GM19328 (cell line): Measurements from ENCODE around the gene ZKSCAN8.

Experiments
- ATAC-seq: cut with Tn5 transposase; IDR thresholded peaks from one replicate; pipeline ENCODE4 v1.9.1; 2021; ENCODE audit warnings: mild to moderate bottlenecking, moderate library complexity; ENCODE audit not compliant: unreplicated experiment

ZKSCAN8 gene

DNA sequence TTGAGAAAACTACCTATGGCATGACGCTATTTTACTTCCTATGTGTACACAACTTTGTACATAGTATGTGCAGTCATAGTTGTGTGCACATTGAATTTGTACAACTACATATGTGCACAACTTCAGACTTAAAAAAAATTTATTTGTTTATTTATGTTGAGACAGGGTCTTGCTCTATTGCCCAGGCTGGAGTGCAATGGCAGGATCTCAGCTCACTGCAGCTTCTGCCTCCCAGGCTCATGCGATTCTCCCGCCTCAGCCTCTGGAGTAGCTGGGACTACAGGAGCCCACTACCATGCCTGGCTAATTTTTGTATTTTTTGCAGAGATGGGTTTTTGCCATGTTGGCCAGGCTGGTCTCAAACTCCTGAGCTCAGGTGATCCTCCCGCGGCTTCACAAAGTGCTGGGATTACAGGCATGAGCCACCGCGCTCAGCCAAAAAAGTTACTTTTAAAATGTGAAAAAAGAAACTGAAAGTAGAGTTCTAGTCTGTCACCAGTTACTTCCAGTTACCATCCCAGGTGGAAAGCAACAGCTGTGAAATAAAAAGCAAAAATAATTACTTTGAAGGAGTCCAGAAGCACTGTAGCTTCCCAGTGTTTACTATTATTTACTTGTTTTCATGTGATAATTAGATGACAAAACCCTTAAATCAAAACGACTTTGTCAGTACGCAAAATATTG lies 1.7 kb upstream of the ZKSCAN8 start:
- no peak for ATAC-seq

DNA sequence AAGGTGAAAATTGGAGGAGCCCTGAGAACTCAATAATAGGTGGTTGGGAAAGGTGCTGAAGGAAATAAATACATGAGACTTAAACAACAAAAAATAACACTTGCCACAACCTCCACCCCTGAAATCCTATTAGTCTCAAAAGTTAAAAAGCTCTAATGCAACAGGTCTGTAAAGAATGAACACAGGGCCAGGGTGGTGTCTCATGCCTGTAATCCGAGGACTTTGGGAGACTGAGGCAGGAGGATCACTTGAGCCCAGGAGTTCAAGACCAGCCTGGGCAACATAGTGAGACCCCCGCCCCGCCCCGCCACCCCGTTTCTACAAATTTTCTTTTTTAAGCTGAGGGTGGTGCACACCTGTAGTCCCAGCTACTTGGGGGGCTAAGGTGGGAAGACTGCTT lies 1.1 kb upstream of the ZKSCAN8 start:
- no peak for ATAC-seq

DNA sequence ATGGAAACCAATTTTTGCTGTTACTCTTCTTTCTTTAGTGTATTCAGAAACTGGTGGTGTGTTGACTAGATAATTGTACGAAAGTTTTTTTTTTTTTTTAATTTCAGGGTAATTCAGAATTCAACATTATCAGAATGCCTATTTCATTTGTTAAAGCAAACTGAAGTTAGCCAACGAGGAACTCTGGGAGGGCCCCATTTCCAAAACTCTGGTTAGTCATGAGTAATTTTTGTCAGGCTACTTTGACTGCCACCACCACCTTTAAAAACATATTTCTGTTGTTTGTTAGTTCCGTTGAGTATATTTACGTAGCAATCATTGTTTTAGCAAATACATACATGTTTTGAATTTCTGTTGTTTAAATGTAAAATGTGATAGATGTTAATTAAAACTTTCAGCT lies 763 bp downstream of the ZKSCAN8 start:
- no peak for ATAC-seq

DNA sequence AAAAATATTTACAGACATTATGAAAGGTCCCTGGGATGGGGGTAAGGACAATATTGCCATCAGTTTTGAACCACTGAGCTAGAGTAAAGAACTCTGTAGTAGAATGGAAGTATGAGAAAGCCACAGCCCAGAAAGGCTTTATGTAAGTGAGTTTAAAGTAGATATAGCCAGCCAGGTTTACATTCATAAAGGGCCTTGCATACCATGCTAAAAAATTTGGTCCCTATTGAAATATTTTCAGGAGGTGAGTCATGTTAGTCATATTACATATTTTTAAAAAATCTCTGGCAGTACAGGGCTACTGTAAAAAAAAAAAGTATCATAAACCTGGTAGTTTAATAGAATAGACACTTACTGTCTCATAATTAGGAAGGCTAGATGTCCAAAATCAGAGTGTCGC lies 3.5 kb downstream of the ZKSCAN8 start:
- no peak for ATAC-seq

DNA sequence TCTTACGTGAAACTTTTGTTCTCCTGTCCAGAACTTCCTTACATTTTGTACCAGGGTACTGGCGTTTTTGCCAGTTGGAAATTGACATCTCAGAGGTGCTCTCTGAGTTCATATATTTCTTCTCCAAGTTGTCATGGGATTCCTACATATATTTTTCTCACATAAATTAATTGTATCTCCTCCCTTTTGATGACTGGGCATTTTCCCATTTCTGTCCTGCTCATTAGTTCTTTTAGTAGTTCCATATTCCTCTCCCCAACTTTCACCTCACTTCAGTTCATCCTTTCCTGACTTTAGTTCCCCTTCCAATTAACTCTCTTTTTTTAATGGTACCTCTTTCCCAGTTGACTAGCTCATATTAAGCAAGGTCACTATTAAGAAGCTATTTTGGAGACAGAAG lies 10.8 kb downstream of the ZKSCAN8 start:
- ATAC-seq = no peak

DNA sequence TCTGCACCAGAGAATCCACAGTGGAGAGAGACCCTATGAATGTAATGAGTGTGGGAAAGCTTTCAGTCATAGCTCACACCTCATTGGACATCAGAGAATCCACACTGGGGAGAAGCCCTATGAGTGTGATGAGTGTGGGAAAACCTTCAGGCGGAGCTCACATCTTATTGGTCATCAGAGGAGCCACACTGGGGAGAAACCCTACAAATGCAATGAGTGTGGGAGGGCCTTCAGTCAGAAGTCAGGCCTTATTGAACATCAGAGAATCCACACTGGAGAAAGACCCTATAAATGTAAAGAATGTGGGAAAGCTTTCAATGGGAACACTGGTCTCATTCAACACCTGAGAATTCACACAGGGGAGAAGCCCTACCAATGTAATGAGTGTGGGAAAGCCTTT lies 11.9 kb downstream of the ZKSCAN8 start:
- no peak for ATAC-seq

DNA sequence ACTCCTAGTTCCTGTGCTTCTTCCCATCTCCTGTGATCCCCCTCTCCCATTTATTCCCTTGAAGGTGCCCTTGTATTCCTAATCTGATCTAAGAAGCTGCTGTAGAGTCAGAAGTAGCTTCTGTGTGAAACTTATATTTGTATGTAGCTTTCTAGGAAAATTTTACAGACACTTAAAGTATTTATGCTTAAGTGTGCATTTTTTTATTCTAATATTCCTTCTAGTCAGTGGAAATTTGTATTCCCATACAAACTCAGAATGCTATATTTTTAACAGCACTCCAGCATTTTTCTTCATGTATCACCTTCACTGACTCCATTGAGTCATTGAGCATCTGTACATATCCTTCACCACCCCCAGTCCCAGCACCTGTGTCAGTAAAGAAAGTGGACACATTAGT lies 12.7 kb downstream of the ZKSCAN8 start:
- no peak for ATAC-seq

DNA sequence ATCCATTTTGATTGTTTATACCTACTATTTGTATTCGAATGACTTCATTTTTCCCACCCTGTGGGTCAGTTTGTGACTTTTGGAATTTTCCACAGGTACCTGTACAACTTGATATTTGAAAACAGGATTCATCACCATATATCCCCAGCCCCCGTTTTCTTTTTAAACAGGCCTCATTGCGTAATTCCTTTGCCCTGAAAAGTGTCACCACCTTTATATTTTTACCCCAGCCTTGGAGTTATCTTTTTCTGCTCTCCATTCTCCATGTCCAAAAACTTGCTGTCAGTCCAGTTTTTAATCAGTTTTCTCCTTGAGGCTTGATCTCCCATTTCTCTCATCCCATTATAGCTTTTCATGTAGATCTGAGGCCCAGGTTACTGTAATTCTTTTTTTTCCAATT lies 16.6 kb downstream of the ZKSCAN8 start:
- ATAC-seq = no peak

DNA sequence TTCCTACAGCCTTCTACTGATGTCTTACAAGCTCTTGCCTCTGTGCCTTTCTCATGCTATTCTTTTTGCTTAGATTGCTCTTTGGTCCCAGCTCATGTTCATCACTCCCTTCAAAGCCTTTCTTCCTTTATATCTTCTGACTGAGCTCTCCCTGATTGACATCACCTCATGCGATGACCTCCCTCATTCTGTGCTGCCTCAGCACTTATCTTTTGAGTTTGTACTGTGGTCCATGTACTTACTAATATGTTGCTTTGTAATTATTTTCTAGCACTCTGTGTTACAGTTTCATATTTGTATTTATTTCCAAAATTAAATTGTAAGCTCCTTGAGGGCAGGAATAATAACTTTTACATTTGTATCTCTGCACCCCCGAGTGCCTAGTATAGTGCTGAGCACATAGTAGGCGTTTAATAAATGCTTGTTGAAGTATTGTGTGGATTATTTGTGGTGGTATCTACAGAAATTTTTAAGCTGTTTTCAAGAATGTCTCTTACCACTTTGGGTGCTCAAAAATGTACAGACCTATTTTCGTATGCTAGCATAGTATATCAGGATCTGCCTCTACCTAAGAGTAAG lies 17.4 kb downstream of the ZKSCAN8 start:
- ATAC-seq = no peak

DNA sequence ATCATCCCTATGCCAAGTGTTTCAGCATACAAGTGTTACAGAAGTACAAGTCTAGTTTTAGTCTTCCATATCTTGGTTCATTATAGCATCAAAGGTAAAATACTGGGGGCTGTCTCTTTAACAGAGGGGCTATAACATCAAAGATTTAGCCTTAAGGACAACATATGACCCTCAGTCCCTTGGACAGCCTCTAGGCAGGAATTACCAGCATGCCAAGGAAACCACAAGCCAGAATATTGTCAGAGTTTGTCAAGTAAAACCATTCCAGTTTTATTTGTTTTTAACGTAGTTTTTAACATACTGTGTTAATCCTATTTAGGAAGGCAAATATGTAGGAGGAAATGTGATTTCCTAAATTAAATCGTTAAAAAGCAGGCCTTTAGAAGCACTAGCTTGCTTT lies 18.6 kb downstream of the ZKSCAN8 start:
- no peak for ATAC-seq

DNA sequence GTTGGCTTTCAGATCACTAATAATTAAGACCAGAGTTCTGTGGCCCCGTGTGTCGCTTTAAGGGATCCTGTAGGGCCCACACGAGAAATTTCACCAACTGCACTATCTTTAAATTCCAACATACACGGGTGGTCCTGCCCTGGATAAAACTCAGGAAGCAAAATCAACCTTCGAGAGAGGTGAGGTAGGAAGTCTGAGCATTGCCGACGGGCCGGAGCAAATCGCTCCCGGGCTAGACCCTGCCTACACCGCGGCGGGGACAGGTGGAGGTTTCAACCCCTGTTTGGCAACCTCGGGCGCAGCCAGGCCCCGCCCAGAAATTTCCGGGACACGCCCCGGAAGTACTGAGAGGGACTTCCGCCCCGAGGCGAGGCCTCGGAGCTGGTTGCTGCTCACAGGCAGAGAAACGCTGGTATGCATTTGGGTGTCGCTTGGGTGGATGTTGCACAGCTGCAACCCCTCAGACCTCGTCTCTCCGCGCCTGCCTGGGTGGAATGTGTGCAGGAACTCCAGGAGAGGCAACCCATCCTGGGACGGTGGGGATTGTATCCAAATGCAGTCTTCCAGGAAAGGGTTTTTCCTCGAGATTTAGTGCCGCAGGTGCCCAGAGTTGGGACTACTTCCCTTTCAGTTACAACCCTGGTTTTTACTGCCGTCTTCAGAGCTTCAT lies 19.9 kb downstream of the ZKSCAN8 start:
- ATAC-seq = no peak

DNA sequence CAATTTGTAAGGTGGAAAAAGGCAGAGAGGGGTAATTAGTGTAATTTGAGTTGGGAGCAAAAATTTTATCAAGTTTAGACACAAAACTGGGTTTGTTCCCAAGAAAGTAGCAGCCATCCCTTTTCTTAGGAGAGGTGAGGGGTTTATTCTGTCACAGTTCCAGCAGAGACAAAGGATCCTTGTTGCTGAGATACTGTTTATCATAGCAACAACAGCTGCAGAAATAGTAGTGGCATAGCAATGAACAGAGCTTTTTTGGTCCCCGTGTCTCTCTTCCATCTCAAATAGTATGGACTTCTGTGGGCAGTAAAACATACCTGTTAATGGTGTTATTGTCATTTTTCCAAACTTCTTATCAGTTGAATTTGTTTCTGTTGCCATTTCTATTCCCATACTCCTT lies 23.9 kb downstream of the ZKSCAN8 start:
- ATAC-seq = no peak

DNA sequence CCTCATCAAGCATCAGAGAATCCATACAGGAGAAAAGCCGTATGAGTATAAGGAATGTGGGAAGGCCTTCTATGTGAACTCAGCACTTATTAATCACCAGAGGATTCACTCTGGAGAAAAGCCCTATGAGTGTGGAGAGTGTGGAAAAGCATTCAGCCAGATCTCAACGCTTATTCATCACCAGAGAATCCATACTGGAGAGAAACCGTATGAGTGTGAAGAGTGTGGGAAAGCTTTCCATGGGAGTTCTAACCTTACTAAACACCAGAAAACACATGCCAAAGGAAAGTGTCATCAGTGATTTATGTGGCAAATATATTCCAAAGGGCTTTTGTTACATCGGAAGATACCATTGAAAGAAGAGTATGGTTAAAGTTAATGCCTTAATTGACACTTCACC lies 25.4 kb downstream of the ZKSCAN8 start:
- no peak for ATAC-seq

DNA sequence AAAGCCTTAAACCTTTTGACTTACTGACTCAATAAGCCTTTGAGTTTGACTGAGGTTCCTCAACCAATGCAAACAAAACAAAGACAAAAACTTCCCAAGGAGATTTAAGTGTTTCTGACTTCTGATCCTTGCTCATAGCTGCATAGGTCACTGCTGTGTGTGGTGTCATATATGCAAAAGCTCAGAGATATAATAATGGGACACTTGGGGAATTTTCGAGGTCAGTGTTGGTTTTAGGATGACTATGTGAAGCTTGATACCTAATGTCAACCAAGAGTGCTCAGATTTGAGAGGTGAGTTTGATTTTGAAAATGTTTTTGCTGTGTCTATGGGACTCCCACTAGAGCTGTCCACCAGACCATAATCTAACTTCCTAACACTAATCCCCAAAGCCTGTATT lies 26.2 kb downstream of the ZKSCAN8 start:
- ATAC-seq = no peak

DNA sequence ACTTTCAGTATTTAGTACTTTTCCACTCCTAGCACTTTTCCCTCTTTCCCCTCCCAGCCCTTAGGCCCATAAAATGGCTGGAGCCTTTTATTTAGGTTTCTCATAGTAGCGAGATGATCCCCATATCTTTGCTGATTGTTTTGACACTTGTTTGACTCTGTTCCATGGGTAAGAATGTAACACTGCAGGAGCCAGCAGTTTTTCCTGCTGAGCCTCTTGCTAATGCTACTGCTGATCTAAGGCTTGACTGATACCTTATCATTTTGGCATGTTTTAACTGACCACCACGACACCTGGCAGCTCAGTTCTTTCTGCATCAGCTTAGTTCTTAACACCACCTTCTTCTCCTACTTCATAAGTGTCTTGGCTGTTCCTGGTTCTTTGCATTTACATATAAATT lies 29.6 kb downstream of the ZKSCAN8 start:
- no peak for ATAC-seq

DNA sequence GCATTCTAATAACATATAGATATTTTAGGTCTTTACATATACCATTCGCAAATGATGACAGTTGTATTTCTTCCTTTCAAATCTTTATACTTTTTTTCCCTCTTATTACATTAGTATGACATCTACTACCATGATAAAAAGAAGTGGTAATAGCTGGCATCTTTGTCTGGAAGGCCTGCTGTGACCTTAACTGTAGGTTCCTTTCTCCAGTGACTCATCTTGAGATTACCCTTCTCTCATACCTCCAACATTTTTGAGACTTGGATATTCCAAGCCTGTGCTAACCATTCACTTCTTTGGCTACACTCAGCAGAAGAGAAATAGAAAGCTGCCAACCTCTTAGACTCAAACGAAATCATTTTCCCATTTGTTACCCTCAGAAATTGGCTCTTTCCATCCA lies 30.3 kb downstream of the ZKSCAN8 start:
- ATAC-seq = no peak

DNA sequence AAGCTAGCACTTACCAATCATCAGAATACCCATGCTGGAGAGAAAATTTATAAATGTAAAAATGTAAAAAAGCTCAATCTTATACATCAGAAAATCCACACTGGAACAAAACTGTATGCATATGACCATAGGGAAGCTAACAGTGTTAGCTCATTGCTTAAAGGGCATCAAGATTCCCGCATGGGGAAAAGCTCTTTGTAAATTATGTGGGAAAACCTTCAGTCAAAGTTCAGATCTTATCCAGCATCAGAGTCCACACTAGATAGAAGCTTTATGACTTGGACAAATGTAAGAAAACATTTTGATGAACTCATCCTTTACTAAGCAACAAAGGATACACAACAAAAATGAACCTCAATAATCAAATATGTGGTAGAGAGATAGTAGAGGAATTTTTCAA lies 34.7 kb downstream of the ZKSCAN8 start:
- no peak for ATAC-seq

DNA sequence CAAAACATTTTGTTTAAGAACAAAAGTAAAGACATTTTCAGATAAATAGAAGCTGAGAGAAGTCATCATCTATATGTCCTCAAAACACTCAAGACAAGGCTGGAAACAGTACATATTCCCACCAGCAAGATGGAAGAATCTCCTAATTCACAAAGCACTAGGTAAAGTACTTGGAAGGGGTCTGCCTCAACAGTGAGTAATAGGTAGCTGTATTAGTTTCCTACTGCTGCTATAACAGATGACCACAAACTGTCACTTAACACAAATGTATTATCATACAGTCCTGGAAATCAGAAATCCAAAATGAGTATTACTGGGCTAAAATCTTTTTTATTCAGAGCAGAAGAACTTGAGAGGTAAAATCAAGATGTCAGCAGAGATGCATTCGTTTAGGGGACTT lies 40.6 kb downstream of the ZKSCAN8 start:
- no peak for ATAC-seq

DNA sequence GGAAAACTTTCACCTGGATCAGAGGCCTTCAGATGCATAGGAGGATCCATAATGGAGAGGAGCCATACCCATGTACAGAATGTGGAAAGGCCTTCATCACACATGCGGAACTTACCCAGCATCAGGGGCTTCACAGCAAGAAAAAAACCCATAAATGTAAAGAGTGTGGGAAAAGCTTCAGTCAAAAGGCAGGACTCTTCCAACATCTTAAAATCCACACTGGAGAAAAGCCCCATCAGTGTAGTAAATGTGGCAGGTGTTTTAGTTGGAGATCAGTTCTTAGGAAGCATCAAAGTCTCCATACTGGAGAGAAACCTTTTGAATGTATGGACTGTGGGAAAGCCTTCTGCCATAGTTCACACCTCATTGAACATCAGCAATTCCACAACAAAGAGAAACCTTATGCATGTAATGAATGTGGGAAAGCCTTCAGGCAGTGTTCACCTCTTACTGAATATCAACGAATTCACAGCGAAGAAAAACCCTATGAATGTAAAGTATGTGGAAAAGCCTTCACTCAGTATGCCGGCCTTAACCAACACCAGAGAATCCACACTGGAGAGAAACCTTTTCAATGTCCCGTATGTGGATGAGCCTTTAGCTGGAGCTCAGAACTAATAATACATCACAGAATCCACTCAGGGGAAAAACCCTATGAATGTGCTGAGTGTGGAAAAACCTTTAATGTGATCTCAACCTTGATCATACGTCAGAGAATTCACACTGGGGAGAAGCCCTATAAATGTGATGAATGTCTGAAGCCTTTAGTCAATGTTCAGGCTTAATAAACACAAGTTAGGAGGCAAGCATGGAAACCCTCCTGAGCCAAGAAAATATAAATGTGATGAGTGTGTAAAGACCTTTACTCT lies 46.7 kb downstream of the ZKSCAN8 start:
- ATAC-seq = no peak

DNA sequence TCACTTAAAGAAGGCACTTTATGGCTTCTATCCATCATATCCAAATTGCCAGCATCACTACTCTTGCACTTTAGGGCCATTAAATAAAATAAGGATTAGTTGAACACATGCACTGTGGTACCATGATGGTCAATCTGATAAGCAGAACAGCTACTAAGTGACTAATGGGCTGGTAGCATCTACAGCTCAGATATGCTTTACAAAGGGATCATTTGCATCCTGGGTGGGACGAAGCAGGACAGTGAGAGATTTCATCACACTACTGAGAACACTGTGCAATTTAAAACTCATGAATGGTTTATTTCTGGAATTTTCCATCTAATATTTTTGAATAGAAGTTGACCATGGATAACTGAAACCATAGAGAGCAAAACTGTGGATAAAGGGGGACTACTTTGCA lies 58.3 kb downstream of the ZKSCAN8 start:
- no peak for ATAC-seq

DNA sequence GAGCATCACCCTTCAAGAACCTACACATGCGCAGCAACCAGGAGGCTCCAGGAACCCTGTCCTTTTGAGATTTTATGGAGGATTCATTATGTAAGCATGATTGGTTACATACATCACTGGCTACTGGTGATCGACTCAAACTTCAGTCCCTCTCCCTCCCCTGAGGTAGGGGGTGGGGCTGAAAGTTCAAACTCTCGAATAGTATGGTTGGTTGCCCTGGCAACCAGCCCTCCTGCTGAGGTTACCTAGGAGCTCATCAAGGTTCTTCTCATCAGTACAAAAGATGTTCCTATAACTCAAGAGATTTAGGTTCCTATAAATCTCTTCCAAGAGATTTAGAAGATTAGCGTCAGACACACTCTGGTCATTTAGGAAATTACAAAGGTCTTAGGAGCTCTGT lies 61.5 kb downstream of the ZKSCAN8 start:
- ATAC-seq = no peak

DNA sequence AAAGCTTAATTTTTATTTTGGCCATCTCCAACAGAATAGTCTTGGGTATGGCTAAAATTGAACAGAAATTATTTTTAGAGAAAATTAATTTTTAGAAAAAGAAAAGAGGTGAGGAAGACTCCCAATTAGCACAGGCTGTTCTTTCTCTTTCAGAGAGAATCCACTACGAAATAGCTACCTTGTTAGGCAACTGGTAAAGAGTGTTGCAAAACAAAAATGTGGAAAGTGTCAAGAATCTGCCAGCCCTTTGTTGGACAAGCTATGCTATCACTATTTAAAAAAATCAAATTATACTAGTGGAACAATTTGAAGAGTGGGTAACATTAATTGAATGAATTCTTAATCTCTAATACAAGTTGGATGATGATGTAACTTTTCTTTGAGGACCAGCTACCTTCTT lies 64.2 kb downstream of the ZKSCAN8 start:
- no peak for ATAC-seq
